ENCODE data around the gene FBLN1. TPM values are rescaled to one million over a fixed set of nuclear protein-coding genes. Genes with fewer than 3 reads are reported as not detected.
"Not testable (repeated sequence)": the region's sequence is repeated elsewhere in the genome, so short reads cannot be mapped to it uniquely, and the experiment has no call there.

The FBLN1 gene
- total RNA-seq, 6 experiments from 2014 or later, result 199 to 346 (median 326) TPM

DNA sequence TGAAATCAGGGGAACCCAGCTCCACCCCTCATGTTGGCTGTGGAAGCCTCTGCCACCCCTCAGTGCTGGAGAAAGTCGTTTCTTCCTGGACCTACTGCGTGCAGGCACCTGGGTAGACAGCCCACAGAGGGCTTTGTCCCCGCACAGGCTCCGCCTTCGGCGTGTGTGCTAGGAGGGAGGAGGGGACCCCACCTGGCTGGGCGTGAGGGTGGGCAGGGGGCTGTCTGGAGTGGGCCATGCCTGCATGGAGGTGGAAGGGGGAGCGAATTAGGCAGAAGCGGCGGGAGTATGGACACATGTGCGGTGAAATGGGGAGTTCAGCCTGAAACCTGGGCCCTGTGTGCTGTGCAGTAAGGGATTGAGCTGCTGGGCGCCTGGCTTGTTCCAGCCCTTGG lies 49.3 kb downstream of the FBLN1 start:
- TF ChIP-seq, protein P1, sequence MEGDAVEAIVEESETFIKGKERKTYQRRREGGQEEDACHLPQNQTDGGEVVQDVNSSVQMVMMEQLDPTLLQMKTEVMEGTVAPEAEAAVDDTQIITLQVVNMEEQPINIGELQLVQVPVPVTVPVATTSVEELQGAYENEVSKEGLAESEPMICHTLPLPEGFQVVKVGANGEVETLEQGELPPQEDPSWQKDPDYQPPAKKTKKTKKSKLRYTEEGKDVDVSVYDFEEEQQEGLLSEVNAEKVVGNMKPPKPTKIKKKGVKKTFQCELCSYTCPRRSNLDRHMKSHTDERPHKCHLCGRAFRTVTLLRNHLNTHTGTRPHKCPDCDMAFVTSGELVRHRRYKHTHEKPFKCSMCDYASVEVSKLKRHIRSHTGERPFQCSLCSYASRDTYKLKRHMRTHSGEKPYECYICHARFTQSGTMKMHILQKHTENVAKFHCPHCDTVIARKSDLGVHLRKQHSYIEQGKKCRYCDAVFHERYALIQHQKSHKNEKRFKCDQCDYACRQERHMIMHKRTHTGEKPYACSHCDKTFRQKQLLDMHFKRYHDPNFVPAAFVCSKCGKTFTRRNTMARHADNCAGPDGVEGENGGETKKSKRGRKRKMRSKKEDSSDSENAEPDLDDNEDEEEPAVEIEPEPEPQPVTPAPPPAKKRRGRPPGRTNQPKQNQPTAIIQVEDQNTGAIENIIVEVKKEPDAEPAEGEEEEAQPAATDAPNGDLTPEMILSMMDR (IDR thresholded peaks at IDR 0.05), result no peak
- Mint-ChIP-seq H3K4me1 (ENCODE audit: low read depth) (peaks cover 71% of the 10 kb centered on the region), H3K27me3 (ENCODE audit: insufficient read depth) (peaks cover 7% of the 10 kb centered on the region), H3K9me3 (no peaks in the 10 kb centered on the region), H3K4me3 (peak overlapping the region; percentile 71; the same call in 1 of the 2 replicates), H3K27ac (peak overlapping the region; percentile 95), H3K36me3 (ENCODE audit: low read depth) (peaks cover 34% of the 10 kb centered on the region)
- no peak for DNase-seq

GRCh38 chr22:45552580-45553350 lies 50.1 kb downstream of the FBLN1 start:
- H3K27me3 Mint-ChIP-seq (ENCODE audit: insufficient read depth), result peaks cover 7% of the 10 kb centered on the region
- peaks cover 68% of the 10 kb centered on the region for H3K4me1 Mint-ChIP-seq (ENCODE audit: low read depth)
- H3K36me3 Mint-ChIP-seq (ENCODE audit: low read depth), result peaks cover 41% of the 10 kb centered on the region
- no peaks in the 10 kb centered on the region for H3K9me3 Mint-ChIP-seq
- peak; percentile 94 for DNase-seq
- H3K27ac Mint-ChIP-seq, result peak overlapping the region; percentile 95
- peak overlapping the region; percentile 71 for H3K4me3 Mint-ChIP-seq
- TF ChIP-seq, protein P1 (IDR thresholded peaks at IDR 0.05), result peak; percentile 77

- peak overlapping the region; percentile 71 for H3K4me3 Mint-ChIP-seq
- peaks cover 61% of the 10 kb centered on the region for H3K4me1 Mint-ChIP-seq (ENCODE audit: low read depth)
- H3K36me3 Mint-ChIP-seq (ENCODE audit: low read depth), result peaks cover 48% of the 10 kb centered on the region
- no peaks in the 10 kb centered on the region for H3K9me3 Mint-ChIP-seq
- H3K27ac Mint-ChIP-seq, result peak overlapping the region; percentile 95
- peaks cover 8% of the 10 kb centered on the region for H3K27me3 Mint-ChIP-seq (ENCODE audit: insufficient read depth)
- TF ChIP-seq, protein P1 (IDR thresholded peaks at IDR 0.05), result peak; percentile 97
- DNase-seq, result peak; percentile 92
Measured at GRCh38 chr22:45553351-45554039, 50.8 kb downstream of the FBLN1 start.

- TF ChIP-seq, protein P1 (IDR thresholded peaks at IDR 0.05), result peak; percentile 57
- peak overlapping the region; percentile 95 for H3K27ac Mint-ChIP-seq
- H3K27me3 Mint-ChIP-seq (ENCODE audit: insufficient read depth), result peaks cover 5% of the 10 kb centered on the region
- peaks cover 3% of the 10 kb centered on the region for H3K9me3 Mint-ChIP-seq
- no peak for DNase-seq
- H3K36me3 Mint-ChIP-seq (ENCODE audit: low read depth), result peaks cover 54% of the 10 kb centered on the region
- H3K4me1 Mint-ChIP-seq (ENCODE audit: low read depth), result peaks cover 55% of the 10 kb centered on the region
- H3K4me3 Mint-ChIP-seq, result peak overlapping the region; percentile 71
Measured at GRCh38 chr22:45554040-45554406, 51.3 kb downstream of the FBLN1 start.

- DNase-seq, result no peak
- Mint-ChIP-seq H3K27ac (no peak overlapping the region), H3K36me3 (ENCODE audit: low read depth) (peaks cover 59% of the 10 kb centered on the region), H3K9me3 (peaks cover 12% of the 10 kb centered on the region), H3K27me3 (ENCODE audit: insufficient read depth) (peaks cover 1% of the 10 kb centered on the region), H3K4me1 (ENCODE audit: low read depth) (peaks cover 47% of the 10 kb centered on the region), H3K4me3 (no peak overlapping the region)
- TF ChIP-seq, protein P1 (IDR thresholded peaks at IDR 0.05), result no peak
Measured at GRCh38 chr22:45554861-45555260, 52.2 kb downstream of the FBLN1 start.

- Mint-ChIP-seq H3K9me3 (peaks cover 25% of the 10 kb centered on the region), H3K4me1 (ENCODE audit: low read depth) (peaks cover 16% of the 10 kb centered on the region)
- not testable (repeated sequence) for DNase-seq
Measured at GRCh38 chr22:45557926-45558325, 55.2 kb downstream of the FBLN1 start.

DNA sequence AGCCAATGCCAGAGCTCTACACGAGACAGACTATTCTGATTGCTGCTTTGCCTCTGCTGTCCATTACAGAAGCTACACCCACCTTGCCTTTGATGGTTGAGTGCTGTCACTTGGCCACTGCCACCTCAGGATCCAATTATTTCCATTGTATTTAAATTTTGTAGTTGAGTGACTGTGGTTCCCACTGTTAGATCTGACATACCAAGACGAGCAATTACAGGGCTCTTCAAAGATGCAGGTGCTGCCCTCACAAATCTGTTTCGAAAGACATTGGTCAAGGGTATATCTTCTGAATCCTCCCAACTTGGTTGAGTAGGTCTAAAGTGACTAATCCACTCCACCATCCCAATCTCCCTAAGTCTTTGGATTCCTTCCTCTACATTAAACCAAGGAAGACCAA lies 57.4 kb downstream of the FBLN1 start:
- Mint-ChIP-seq H3K27me3 (ENCODE audit: insufficient read depth) (peaks cover 20% of the 10 kb centered on the region), H3K9me3 (peaks cover 25% of the 10 kb centered on the region), H3K36me3 (ENCODE audit: low read depth) (peaks cover 81% of the 10 kb centered on the region)
- not testable (repeated sequence) for H3K27ac Mint-ChIP-seq; H3K4me1 Mint-ChIP-seq (ENCODE audit: low read depth); DNase-seq; H3K4me3 Mint-ChIP-seq

More at GRCh38 chr22:45557926-45558325, 55.2 kb downstream of the FBLN1 start:
- H3K4me3 Mint-ChIP-seq, H3K27ac Mint-ChIP-seq: not testable (repeated sequence)
- Mint-ChIP-seq H3K36me3 (ENCODE audit: low read depth) (peaks cover 70% of the 10 kb centered on the region), H3K27me3 (ENCODE audit: insufficient read depth) (peaks cover 14% of the 10 kb centered on the region)

- H3K27ac Mint-ChIP-seq; DNase-seq; H3K4me3 Mint-ChIP-seq; H3K4me1 Mint-ChIP-seq (ENCODE audit: low read depth): not testable (repeated sequence)
- peaks cover 25% of the 10 kb centered on the region for H3K9me3 Mint-ChIP-seq
- peaks cover 82% of the 10 kb centered on the region for H3K36me3 Mint-ChIP-seq (ENCODE audit: low read depth)
- H3K27me3 Mint-ChIP-seq (ENCODE audit: insufficient read depth), result peaks cover 26% of the 10 kb centered on the region
Measured at GRCh38 chr22:45560761-45561160, 58.1 kb downstream of the FBLN1 start.
